Uterus (tissue), 2 donors: ENCODE results near the gene IGLON5.

Experiments used
- POLR2A ChIP-seq, 2 donors: fragments of 450-650 bp; IDR thresholded peaks; one replicate each; pipeline ENCODE4 v1.6.1; 2016; ENCODE audit warnings: antibody characterized with exemption in 2 of 2, mild to moderate bottlenecking in 1 of 2, moderate library complexity in 1 of 2
- TF ChIP-seq, protein P1 (sequence below), 4 experiments: fragments of 200-600 bp in 2 of 4; fragments of 450-650 bp in 2 of 4; sonication (generic) in 2 of 4; IDR thresholded peaks; one replicate each; pipeline ENCODE4 v1.5.1; 2016 to 2019; ENCODE audit warnings: antibody characterized with exemption in 4 of 4, mild to moderate bottlenecking in 2 of 4, moderate library complexity in 1 of 4

DNA sequence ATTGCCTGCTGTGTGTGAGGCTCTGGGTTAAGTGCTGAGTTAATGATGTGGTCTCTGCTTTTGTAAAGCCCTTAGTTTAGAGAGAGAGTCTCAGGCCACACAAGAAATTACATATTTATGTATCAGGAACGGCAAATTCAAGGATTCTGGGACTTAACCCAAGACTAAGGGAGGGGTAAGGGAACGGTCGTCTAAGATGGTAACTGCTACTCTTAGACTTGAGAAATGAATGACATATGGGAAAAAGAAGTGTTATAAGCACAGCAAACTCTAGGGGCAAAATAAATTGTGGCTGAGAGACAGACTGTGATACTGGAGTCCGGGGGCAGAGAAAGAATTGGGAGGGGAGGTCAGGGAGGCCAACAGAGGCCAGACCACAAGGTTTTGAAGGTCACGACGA lies 20.3 kb downstream of the IGLON5 start:
- TF ChIP-seq, protein P1, sequence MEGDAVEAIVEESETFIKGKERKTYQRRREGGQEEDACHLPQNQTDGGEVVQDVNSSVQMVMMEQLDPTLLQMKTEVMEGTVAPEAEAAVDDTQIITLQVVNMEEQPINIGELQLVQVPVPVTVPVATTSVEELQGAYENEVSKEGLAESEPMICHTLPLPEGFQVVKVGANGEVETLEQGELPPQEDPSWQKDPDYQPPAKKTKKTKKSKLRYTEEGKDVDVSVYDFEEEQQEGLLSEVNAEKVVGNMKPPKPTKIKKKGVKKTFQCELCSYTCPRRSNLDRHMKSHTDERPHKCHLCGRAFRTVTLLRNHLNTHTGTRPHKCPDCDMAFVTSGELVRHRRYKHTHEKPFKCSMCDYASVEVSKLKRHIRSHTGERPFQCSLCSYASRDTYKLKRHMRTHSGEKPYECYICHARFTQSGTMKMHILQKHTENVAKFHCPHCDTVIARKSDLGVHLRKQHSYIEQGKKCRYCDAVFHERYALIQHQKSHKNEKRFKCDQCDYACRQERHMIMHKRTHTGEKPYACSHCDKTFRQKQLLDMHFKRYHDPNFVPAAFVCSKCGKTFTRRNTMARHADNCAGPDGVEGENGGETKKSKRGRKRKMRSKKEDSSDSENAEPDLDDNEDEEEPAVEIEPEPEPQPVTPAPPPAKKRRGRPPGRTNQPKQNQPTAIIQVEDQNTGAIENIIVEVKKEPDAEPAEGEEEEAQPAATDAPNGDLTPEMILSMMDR (IDR thresholded peaks at IDR 0.05): no peak
- no peak for TF ChIP-seq POLR2A (IDR thresholded peaks at IDR 0.05)
